HG02678 (cell line): ENCODE measurements around the gene MEDAG.

Experiments used
- ATAC-seq: cut with Tn5 transposase; IDR thresholded peaks from one replicate; pipeline ENCODE4 v1.9.1; 2021; ENCODE audit warnings: mild to moderate bottlenecking, moderate library complexity; ENCODE audit not compliant: unreplicated experiment

Gene MEDAG

GRCh38 chr13:30905932-30906383, at the start of gene MEDAG:
TSS of gene MEDAG (plus strand) at chr13:30906271. CDS start at chr13:30906516, 245 bp downstream.
- ATAC-seq = no peak

GRCh38 chr13:30857018-30857417, 49.1 kb upstream of the MEDAG start:
- ATAC-seq = no peak

GRCh38 chr13:30857636-30858035, 48.4 kb upstream of the MEDAG start:
- no peak for ATAC-seq

GRCh38 chr13:30859326-30859725, 46.7 kb upstream of the MEDAG start:
- ATAC-seq = no peak

- no peak for ATAC-seq
Observed at GRCh38 chr13:30861163-30861562, 44.9 kb upstream of the MEDAG start.

GRCh38 chr13:30861836-30862467, 44.1 kb upstream of the MEDAG start:
- no peak for ATAC-seq

- no peak for ATAC-seq
Observed at GRCh38 chr13:30862707-30863106, 43.4 kb upstream of the MEDAG start.

- ATAC-seq = no peak
Observed at GRCh38 chr13:30863231-30863630, 42.8 kb upstream of the MEDAG start.

- ATAC-seq = no peak
Observed at GRCh38 chr13:30863796-30864195, 42.3 kb upstream of the MEDAG start.

- no peak for ATAC-seq
Observed at GRCh38 chr13:30864433-30865122, 41.5 kb upstream of the MEDAG start.

- peak; percentile 89 for ATAC-seq
Observed at GRCh38 chr13:30865123-30866049, 40.7 kb upstream of the MEDAG start.

GRCh38 chr13:30866677-30867076, 39.4 kb upstream of the MEDAG start:
- ATAC-seq = no peak

- no peak for ATAC-seq
Observed at GRCh38 chr13:30867089-30867669, 38.9 kb upstream of the MEDAG start.

- ATAC-seq = no peak
Observed at GRCh38 chr13:30868799-30869470, 37.1 kb upstream of the MEDAG start.

- ATAC-seq = no peak
Observed at GRCh38 chr13:30869491-30869890, 36.6 kb upstream of the MEDAG start.

- peak; percentile 49 for ATAC-seq
Observed at GRCh38 chr13:30870049-30870884, 35.8 kb upstream of the MEDAG start.

GRCh38 chr13:30870916-30871587, 35.0 kb upstream of the MEDAG start:
- ATAC-seq = no peak

GRCh38 chr13:30871588-30872275, 34.3 kb upstream of the MEDAG start:
- ATAC-seq = no peak

GRCh38 chr13:30872276-30872594, 33.8 kb upstream of the MEDAG start:
- ATAC-seq = no peak
